Measurements from ENCODE around the gene G6PD. TPM values are rescaled to one million over a fixed set of nuclear protein-coding genes. Genes with fewer than 3 reads are reported as not detected.

G6PD gene
- total RNA-seq, 1 donor from 2014 or later, result 62.8 TPM

GRCh38 chrX:154495472-154495922 is 51.1 kb downstream of the G6PD start:
- H3K4me1 Mint-ChIP-seq (ENCODE audit: low read depth, unreplicated experiment), result peaks cover 3% of the 10 kb centered on the region
- Histone ChIP-seq H4K20me1 (ENCODE audit: insufficient read depth, low read length) (no peaks in the 10 kb centered on the region), H2AFZ (ENCODE audit: low read depth, low read length) (no peak overlapping the region), H3K36me3 (ENCODE audit: insufficient read depth, low read length) (no peaks in the 10 kb centered on the region), H3K79me2 (ENCODE audit: insufficient read depth, low read length) (no peaks in the 10 kb centered on the region), H3K4me3 (ENCODE audit: insufficient read depth, low read depth, low read length) (no peak overlapping the region), H3K9me3 (ENCODE audit: insufficient read depth, low read depth, low read length) (no peaks in the 10 kb centered on the region), H3K4me2 (ENCODE audit: low read length) (no peak overlapping the region), H3K27ac (ENCODE audit: low read depth, low read length) (no peak overlapping the region), H3K27me3 (ENCODE audit: insufficient read depth, low read length) (no peaks in the 10 kb centered on the region), H3K4me1 (ENCODE audit: insufficient read depth, low read length) (no peaks in the 10 kb centered on the region), H3K9ac (ENCODE audit: low read length) (no peak overlapping the region)
- H3K36me3 Mint-ChIP-seq (ENCODE audit: low read depth, unreplicated experiment), result no peaks in the 10 kb centered on the region
- peaks cover 2% of the 10 kb centered on the region for H3K27me3 Mint-ChIP-seq (ENCODE audit: low read depth, unreplicated experiment)
- no peak overlapping the region for H3K27ac Mint-ChIP-seq (ENCODE audit: unreplicated experiment)
- DNase-seq (ENCODE audit: low read depth) (no peak), FAIRE-seq (no peak)
- TF ChIP-seq CTCF (IDR thresholded peaks at IDR 0.05; ENCODE audit: insufficient read depth, low read depth, low read length) (no peak), EZH2 (IDR thresholded peaks at IDR 0.05; ENCODE audit: insufficient read depth, low read length) (no peak)
- H3K4me3 Mint-ChIP-seq (ENCODE audit: unreplicated experiment), result no peak overlapping the region
- H3K9me3 Mint-ChIP-seq (ENCODE audit: unreplicated experiment), result no peaks in the 10 kb centered on the region

- Histone ChIP-seq H3K9ac (ENCODE audit: low read length) (no peak overlapping the region), H3K79me2 (ENCODE audit: insufficient read depth, low read length) (peaks cover 5% of the 10 kb centered on the region), H4K20me1 (ENCODE audit: insufficient read depth, low read length) (no peaks in the 10 kb centered on the region), H3K36me3 (ENCODE audit: insufficient read depth, low read length) (no peaks in the 10 kb centered on the region), H3K4me1 (ENCODE audit: insufficient read depth, low read length) (peaks cover 2% of the 10 kb centered on the region), H3K27me3 (ENCODE audit: insufficient read depth, low read length) (no peaks in the 10 kb centered on the region), H2AFZ (ENCODE audit: low read depth, low read length) (no peak overlapping the region), H3K4me2 (ENCODE audit: low read length) (no peak overlapping the region), H3K9me3 (ENCODE audit: insufficient read depth, low read depth, low read length) (no peaks in the 10 kb centered on the region), H3K4me3 (ENCODE audit: insufficient read depth, low read depth, low read length) (no peak overlapping the region), H3K27ac (ENCODE audit: low read depth, low read length) (no peak overlapping the region)
- no peak overlapping the region for H3K27ac Mint-ChIP-seq (ENCODE audit: unreplicated experiment)
- TF ChIP-seq EZH2 (IDR thresholded peaks at IDR 0.05; ENCODE audit: insufficient read depth, low read length), result no peak
- no peak for TF ChIP-seq CTCF (IDR thresholded peaks at IDR 0.05; ENCODE audit: insufficient read depth, low read depth, low read length)
- H3K36me3 Mint-ChIP-seq (ENCODE audit: low read depth, unreplicated experiment), result no peaks in the 10 kb centered on the region
- H3K9me3 Mint-ChIP-seq (ENCODE audit: unreplicated experiment), result no peaks in the 10 kb centered on the region
- no peak overlapping the region for H3K4me3 Mint-ChIP-seq (ENCODE audit: unreplicated experiment)
- DNase-seq (ENCODE audit: low read depth) (no peak), FAIRE-seq (no peak)
- peaks cover 3% of the 10 kb centered on the region for H3K4me1 Mint-ChIP-seq (ENCODE audit: low read depth, unreplicated experiment)
- peaks cover 2% of the 10 kb centered on the region for H3K27me3 Mint-ChIP-seq (ENCODE audit: low read depth, unreplicated experiment)
Measured at GRCh38 chrX:154494715-154495114, 51.9 kb downstream of the G6PD start.

- no peaks in the 10 kb centered on the region for H3K36me3 Mint-ChIP-seq (ENCODE audit: low read depth, unreplicated experiment)
- Histone ChIP-seq H4K20me1 (ENCODE audit: insufficient read depth, low read length) (no peaks in the 10 kb centered on the region), H3K79me2 (ENCODE audit: insufficient read depth, low read length) (peaks cover 24% of the 10 kb centered on the region), H3K4me1 (ENCODE audit: insufficient read depth, low read length) (peaks cover 14% of the 10 kb centered on the region), H3K36me3 (ENCODE audit: insufficient read depth, low read length) (no peaks in the 10 kb centered on the region), H3K9ac (ENCODE audit: low read length) (peak within 1 kb of the TSS; percentile 84), H3K4me3 (ENCODE audit: insufficient read depth, low read depth, low read length) (peak within 1 kb of the TSS; percentile 73), H3K4me2 (ENCODE audit: low read length) (peak within 1 kb of the TSS; percentile 87), H3K27ac (ENCODE audit: low read depth, low read length) (peak within 1 kb of the TSS; percentile 89), H3K27me3 (ENCODE audit: insufficient read depth, low read length) (no peaks in the 10 kb centered on the region), H3K9me3 (ENCODE audit: insufficient read depth, low read depth, low read length) (no peaks in the 10 kb centered on the region), H2AFZ (ENCODE audit: low read depth, low read length) (peak within 1 kb of the TSS; percentile 63)
- H3K9me3 Mint-ChIP-seq (ENCODE audit: unreplicated experiment), result no peaks in the 10 kb centered on the region
- H3K27me3 Mint-ChIP-seq (ENCODE audit: low read depth, unreplicated experiment), result peaks cover 2% of the 10 kb centered on the region
- peak within 1 kb of the TSS; percentile 89 for H3K4me3 Mint-ChIP-seq (ENCODE audit: unreplicated experiment)
- TF ChIP-seq CTCF (IDR thresholded peaks at IDR 0.05; ENCODE audit: insufficient read depth, low read depth, low read length), result no peak
- FAIRE-seq (no peak), DNase-seq (ENCODE audit: low read depth) (peak; percentile 81)
- H3K27ac Mint-ChIP-seq (ENCODE audit: unreplicated experiment), result peak within 1 kb of the TSS; percentile 95
- no peaks in the 10 kb centered on the region for H3K4me1 Mint-ChIP-seq (ENCODE audit: low read depth, unreplicated experiment)
Measured at GRCh38 chrX:154490414-154491083, 56.1 kb downstream of the G6PD start, which contains the start of gene SLC10A3. Gene SLC10A3, minus strand, starts transcription at chrX:154490629. Its CDS starts 1,689 bp downstream, at chrX:154488940.
